Smooth muscle cell (in vitro differentiated cells): ENCODE measurements around the gene ST14. TPM values are rescaled to one million over a fixed set of nuclear protein-coding genes. Genes with fewer than 3 reads are reported as not detected.
A peak's percentile ranks its signal among the peaks of the same experiment; 100 is the strongest.

Experiments
- DNase-seq: peaks from one replicate; lab custom pipeline; 2025; ENCODE audit not compliant: unreplicated experiment; lab: John Stamatoyannopoulos, UW
- H2AFZ ChIP-seq: fragments of 200-600 bp; sonication (generic); 2 replicates; pipeline ENCODE4 v1.6.0; 2016; ENCODE audit warnings: antibody characterized with exemption, low read depth, mild to moderate bottlenecking
- H3F3A ChIP-seq: fragments of 200-600 bp; sonication (generic); 2 replicates; pipeline ENCODE4 v1.6.0; 2017; ENCODE audit warnings: antibody characterized with exemption, low read depth
- H3K27ac ChIP-seq: fragments of 200-600 bp; sonication (generic); 2 replicates; pipeline ENCODE4 v1.5.1; 2016; ENCODE audit warnings: low read depth, mild to moderate bottlenecking
- H3K27me3 ChIP-seq: fragments of 200-600 bp; sonication (generic); 2 replicates; pipeline ENCODE4 v1.6.1; 2016; ENCODE audit warnings: low read depth, mild to moderate bottlenecking
- H3K36me3 ChIP-seq: fragments of 200-600 bp; sonication (generic); 2 replicates; pipeline ENCODE4 v1.5.1; 2016; ENCODE audit warnings: low read depth
- H3K4me1 ChIP-seq: fragments of 200-600 bp; sonication (generic); 2 replicates; pipeline ENCODE4 v1.5.1; 2016; ENCODE audit warnings: low read depth
- H3K4me2 ChIP-seq: fragments of 200-600 bp; sonication (generic); 2 replicates; pipeline ENCODE4 v1.6.0; 2016; ENCODE audit warnings: mild to moderate bottlenecking
- H3K4me3 ChIP-seq: fragments of 200-600 bp; sonication (generic); 2 replicates; pipeline ENCODE4 v1.5.1; 2016; ENCODE audit warnings: mild to moderate bottlenecking
- H3K79me2 ChIP-seq: fragments of 200-600 bp; sonication (generic); 2 replicates; pipeline ENCODE4 v1.6.0; 2016; ENCODE audit warnings: low read depth, mild to moderate bottlenecking
- H3K9ac ChIP-seq: fragments of 200-600 bp; sonication (generic); 2 replicates; pipeline ENCODE4 v1.6.0; 2016; ENCODE audit warnings: low read depth
- H3K9me3 ChIP-seq: fragments of 200-600 bp; sonication (generic); replicated peaks from 2 replicates; pipeline ENCODE4 v1.5.1; 2016; ENCODE audit warnings: low read depth
- H4K20me1 ChIP-seq: fragments of 200-600 bp; sonication (generic); 2 replicates; pipeline ENCODE4 v1.6.0; 2016; ENCODE audit warnings: low read depth
- CTCF ChIP-seq: fragments of 200-600 bp; sonication (generic); IDR thresholded peaks from 2 replicates; pipeline ENCODE4 v1.5.1; 2017; ENCODE audit warnings: borderline replicate concordance, mild to moderate bottlenecking, antibody characterized with exemption; ENCODE audit not compliant: insufficient read depth, poor library complexity, severe bottlenecking
- WGBS: methylation state at CpG from one replicate; pipeline ENCODE4 v1.1.7; 2016; ENCODE audit warnings: low lambda C conversion rate; 5-methylcytosine and 5-hydroxymethylcytosine counted together
- polyA plus RNA-seq: library from polyadenylated mRNA; unstranded; fragments of >200 nt; fragmentation: Nextera tagmentation; extraction: Ambion mirVana; gene quantifications from 2 replicates; pipeline ENCODE4 v1.2.1, GENCODE V29; 2016
- total RNA-seq: library from RNA; depleted of rRNA; stranded (reverse); fragments of >200 nt; gene quantifications from 2 replicates; pipeline ENCODE4 v1.2.3, GENCODE V29; 2014

ST14 gene
- total and polyA plus RNA-seq, 2 experiments from 2014 or later: 2.4 to 7.7 TPM

GRCh38 chr11:130146796-130147195 lies 12.8 kb upstream of the ST14 start:
- Histone ChIP-seq H3K4me3 (no peak overlapping the region), H3K27me3 (no peaks in the 10 kb centered on the region)

GRCh38 chr11:130148796-130149326 lies 10.7 kb upstream of the ST14 start:
- no peaks in the 10 kb centered on the region for H3K79me2 ChIP-seq
- no peaks in the 10 kb centered on the region for H4K20me1 ChIP-seq
- no peaks in the 10 kb centered on the region for H3F3A ChIP-seq
- no peak for DNase-seq
- H3K36me3 ChIP-seq: no peaks in the 10 kb centered on the region
- no peak for TF ChIP-seq CTCF
- no peaks in the 10 kb centered on the region for H3K4me1 ChIP-seq
- H3K4me2 ChIP-seq: no peak overlapping the region
- no peaks in the 10 kb centered on the region for H3K27me3 ChIP-seq
- no peak overlapping the region for H2AFZ ChIP-seq
- no peak overlapping the region for H3K27ac ChIP-seq
- H3K9ac ChIP-seq: no peak overlapping the region
- 98% methylated on average over 12 of the region's 12 CpGs for WGBS
- no peaks in the 10 kb centered on the region for H3K9me3 ChIP-seq
- no peak overlapping the region for H3K4me3 ChIP-seq

More at GRCh38 chr11:130146796-130147195, 12.8 kb upstream of the ST14 start:
- no peak overlapping the region for H2AFZ ChIP-seq
- peak overlapping the region; percentile 37 for H3K27ac ChIP-seq
- no peaks in the 10 kb centered on the region for H3K36me3 ChIP-seq
- no peaks in the 10 kb centered on the region for H3K4me1 ChIP-seq
- no peak for DNase-seq
- 90% methylated on average over 5 of the region's 5 CpGs for WGBS
- no peaks in the 10 kb centered on the region for H3K9me3 ChIP-seq
- no peak overlapping the region for H3K4me2 ChIP-seq
- H3K79me2 ChIP-seq: no peaks in the 10 kb centered on the region
- no peak for TF ChIP-seq CTCF
- H4K20me1 ChIP-seq: no peaks in the 10 kb centered on the region
- H3F3A ChIP-seq: no peaks in the 10 kb centered on the region
- H3K9ac ChIP-seq: no peak overlapping the region

GRCh38 chr11:130150790-130151189 lies 8.8 kb upstream of the ST14 start:
- H3K9me3 ChIP-seq: no peaks in the 10 kb centered on the region
- H3F3A ChIP-seq: no peaks in the 10 kb centered on the region
- H3K4me3 ChIP-seq: no peak overlapping the region
- TF ChIP-seq CTCF: no peak
- H3K9ac ChIP-seq: no peak overlapping the region
- H4K20me1 ChIP-seq: no peaks in the 10 kb centered on the region
- H3K79me2 ChIP-seq: no peaks in the 10 kb centered on the region
- H3K27ac ChIP-seq: no peak overlapping the region
- no peaks in the 10 kb centered on the region for H3K4me1 ChIP-seq
- WGBS: 94% methylated on average over 7 of the region's 7 CpGs
- no peak for DNase-seq
- no peaks in the 10 kb centered on the region for H3K27me3 ChIP-seq
- no peaks in the 10 kb centered on the region for H3K36me3 ChIP-seq
- H2AFZ ChIP-seq: no peak overlapping the region
- no peak overlapping the region for H3K4me2 ChIP-seq

GRCh38 chr11:130151196-130151595 lies 8.4 kb upstream of the ST14 start:
- H3K9ac ChIP-seq: no peak overlapping the region
- no peaks in the 10 kb centered on the region for H3K4me1 ChIP-seq
- no peak for DNase-seq
- no peaks in the 10 kb centered on the region for H4K20me1 ChIP-seq
- no peak overlapping the region for H3K4me3 ChIP-seq
- H3K9me3 ChIP-seq: no peaks in the 10 kb centered on the region
- no peak overlapping the region for H3K27ac ChIP-seq
- H3K27me3 ChIP-seq: no peaks in the 10 kb centered on the region
- TF ChIP-seq CTCF: no peak
- H3K79me2 ChIP-seq: no peaks in the 10 kb centered on the region
- no peak overlapping the region for H3K4me2 ChIP-seq
- no peaks in the 10 kb centered on the region for H3K36me3 ChIP-seq
- H3F3A ChIP-seq: no peaks in the 10 kb centered on the region
- H2AFZ ChIP-seq: no peak overlapping the region
- 94% methylated on average over 1 of the region's 1 CpG for WGBS
